ENCODE results near the gene ZDHHC6. TPM values are rescaled to one million over a fixed set of nuclear protein-coding genes. Genes with fewer than 3 reads are reported as not detected.

Gene ZDHHC6, protein sequence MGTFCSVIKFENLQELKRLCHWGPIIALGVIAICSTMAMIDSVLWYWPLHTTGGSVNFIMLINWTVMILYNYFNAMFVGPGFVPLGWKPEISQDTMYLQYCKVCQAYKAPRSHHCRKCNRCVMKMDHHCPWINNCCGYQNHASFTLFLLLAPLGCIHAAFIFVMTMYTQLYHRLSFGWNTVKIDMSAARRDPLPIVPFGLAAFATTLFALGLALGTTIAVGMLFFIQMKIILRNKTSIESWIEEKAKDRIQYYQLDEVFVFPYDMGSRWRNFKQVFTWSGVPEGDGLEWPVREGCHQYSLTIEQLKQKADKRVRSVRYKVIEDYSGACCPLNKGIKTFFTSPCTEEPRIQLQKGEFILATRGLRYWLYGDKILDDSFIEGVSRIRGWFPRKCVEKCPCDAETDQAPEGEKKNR
- total RNA-seq, result 26.2 and 33.9 TPM in 2 replicates

DNA sequence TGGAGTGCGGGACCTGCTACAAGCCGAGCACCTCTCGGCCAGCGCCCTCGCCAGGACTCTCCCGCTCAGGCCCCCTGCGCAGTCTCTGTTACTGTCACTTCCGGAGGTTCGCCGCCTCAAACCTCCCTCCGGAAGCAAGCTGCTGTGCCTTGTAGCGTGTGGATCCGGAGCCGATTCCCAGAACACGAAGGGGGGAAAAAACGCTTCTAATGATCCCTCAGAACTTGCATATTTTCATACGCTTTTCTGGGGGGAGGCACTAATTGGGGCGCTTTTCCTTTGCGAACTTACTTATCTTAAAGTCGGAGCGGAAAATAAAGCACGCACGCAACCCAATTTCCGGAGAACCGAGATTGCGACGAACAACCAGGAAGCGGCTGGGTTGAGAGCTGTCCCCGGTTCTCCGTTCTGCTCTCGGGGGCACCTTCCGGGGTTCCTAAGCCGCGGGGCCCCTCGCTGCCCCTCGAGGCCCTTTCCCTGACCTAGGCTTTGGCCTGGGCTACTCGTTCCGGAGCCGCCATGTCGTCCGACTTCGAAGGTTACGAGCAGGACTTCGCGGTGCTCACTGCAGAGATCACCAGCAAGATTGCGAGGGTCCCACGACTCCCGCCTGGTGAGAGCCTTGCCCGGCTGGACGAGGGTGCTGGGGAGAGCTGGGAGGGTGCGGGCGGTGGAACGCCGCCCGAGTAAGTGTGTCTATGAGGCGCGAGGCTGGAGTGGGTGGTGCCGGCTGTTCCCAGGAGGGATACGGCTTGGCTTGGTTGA is at the start of gene ZDHHC6, which contains the start of gene VTI1A:
ZDHHC6 (minus strand) TSS at position 60 of the 765 bp plus-strand sequence. CDS start 1,478 bp downstream, outside the sequence.
VTI1A (plus strand) TSS at position 361 of the 765 bp plus-strand sequence; CDS start at position 520, 159 bp downstream.

Other genes with a start within 250 kb of the ZDHHC6 start
- gene TECTB, start 163.5 kb downstream of the ZDHHC6 start, total RNA-seq, result not detected in 2 replicates
- 0.96 and 2.3 TPM in 2 replicates for gene ACSL5, start 72.8 kb downstream of the ZDHHC6 start, total RNA-seq
- 25.9 and 29.3 TPM in 2 replicates for gene VTI1A, start 301 bp upstream of the ZDHHC6 start, total RNA-seq

Data from regular cardiac myocyte (primary cell).